ENCODE measurements around the gene ABLIM2. TPM values are rescaled to one million over a fixed set of nuclear protein-coding genes. Genes with fewer than 3 reads are reported as not detected.

The ABLIM2 gene
- total RNA-seq: 2.6 and 2.8 TPM in 2 replicates

- DNase-seq (ENCODE audit: low read depth in 2 of 2): peak; percentile 95 to 99
Observed at GRCh38 chr4:8158710-8159536, at the start of gene ABLIM2. Gene ABLIM2 (minus strand): TSS chr4:8158813. CDS start chr4:8158689, 124 bp downstream.

DNA sequence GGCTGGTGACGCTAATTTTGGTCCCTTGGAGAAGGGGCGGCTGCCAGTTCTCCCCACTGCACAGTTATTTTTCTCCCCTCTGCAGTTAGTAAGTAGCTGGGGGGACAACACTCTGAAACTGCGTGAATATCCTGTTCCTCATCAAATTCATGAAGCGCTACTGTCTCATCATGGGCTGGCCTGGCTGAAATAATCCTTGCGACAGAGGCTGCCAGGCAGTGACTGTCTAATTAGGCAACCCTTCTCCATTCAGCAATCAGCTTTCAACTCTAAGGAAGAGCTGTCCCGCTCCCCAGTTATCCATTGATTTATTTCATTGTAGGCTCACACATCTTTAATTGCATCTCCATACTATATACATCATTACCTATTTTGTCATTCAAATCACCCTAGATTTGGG, 48.7 kb upstream of the ABLIM2 start:
- no peak for DNase-seq (ENCODE audit: low read depth in 2 of 2)

DNA sequence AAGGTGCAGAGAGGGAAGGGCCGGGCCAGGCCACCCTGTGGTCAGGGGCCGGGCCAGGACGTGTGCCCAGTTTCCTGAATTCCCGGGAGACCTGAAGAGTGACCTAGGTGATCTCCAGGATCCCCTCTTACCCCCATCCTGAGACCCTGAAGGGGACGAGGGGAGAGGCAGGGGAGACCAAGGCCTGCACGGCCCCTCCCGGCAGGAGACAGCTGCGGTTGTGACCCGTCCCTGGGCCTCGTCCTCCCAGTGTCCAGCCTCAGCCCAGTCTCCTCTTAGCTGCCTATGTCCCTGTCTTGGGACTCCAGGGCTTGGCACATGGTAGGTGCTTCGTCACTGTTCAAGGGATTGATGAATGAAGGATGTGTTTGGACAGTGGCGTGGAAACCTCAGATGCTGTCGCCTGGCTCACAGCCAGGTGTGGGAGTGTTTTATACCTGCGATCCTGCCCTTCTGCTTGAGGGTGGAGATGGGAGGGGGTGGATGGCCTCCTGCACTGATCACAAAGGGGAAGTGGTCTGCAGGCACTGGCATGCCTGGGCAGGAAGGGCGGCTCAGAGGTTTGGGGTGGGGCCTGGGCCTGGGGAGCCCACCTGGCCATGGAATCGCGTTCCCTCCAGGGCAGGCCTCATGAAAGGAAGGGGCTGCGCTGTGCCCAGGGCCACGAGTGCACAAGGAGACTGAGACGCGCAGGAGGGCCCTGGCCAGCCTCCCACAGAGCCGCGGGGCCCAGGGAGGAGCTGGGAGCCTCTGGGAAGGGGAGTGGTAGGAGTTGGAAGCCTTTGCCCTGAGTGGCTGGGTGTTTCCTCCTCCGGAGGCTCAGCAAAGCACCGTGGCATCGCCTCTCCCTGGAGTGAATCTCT, 47.4 kb upstream of the ABLIM2 start:
- no peak for DNase-seq (ENCODE audit: low read depth in 2 of 2)

DNA sequence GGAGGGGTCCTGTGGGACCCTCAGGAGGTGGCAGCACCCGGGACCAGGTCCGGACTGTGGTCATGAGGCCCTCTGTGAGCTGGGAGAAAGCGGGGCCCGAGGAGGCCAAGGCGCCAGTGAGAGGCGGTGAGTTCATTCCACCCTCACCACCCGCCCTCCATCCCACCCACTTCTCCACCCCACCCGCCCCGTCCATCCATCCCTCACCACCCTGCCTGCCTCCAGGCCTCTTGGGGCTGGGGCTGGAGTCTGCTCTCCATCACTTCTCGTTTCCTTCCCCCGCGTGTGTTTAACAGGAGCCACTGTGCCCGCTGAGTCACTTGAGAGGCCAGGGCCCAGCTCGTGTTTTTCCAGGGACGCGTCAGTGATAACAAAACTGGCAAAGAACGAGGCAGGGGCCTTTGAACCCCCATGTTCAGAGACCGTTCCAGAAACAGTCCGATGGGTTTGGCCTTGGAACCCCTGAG, 46.7 kb upstream of the ABLIM2 start:
- DNase-seq (ENCODE audit: low read depth in 2 of 2): peak in 1 of 2 donors; percentile 45

GRCh38 chr4:8204576-8205227, 46.1 kb upstream of the ABLIM2 start:
- no peak for DNase-seq (ENCODE audit: low read depth in 2 of 2)

- DNase-seq (ENCODE audit: low read depth in 2 of 2): no peak
Observed at GRCh38 chr4:8203817-8204216, 45.2 kb upstream of the ABLIM2 start.

DNA sequence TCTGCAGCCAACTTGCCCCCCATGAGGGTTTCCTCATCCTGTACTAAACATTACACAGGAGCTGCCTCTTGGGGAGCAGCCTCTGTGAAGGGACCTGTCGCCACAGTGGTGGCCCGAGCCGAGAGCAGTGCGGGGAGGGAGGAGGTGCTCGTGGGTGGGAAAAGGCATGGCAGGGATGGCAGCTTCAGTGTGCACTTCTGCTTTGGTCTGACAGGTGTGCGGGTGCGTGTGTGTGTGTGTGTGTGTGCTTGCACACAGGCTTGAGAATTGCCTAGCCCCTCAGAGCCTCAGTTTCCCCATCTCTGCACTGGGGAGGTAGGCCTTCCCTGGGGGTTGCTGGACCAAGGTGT, 44.4 kb upstream of the ABLIM2 start:
- DNase-seq (ENCODE audit: low read depth in 2 of 2): no peak

GRCh38 chr4:8202108-8203051, 43.8 kb upstream of the ABLIM2 start:
- no peak for DNase-seq (ENCODE audit: low read depth in 2 of 2)

GRCh38 chr4:8201321-8201781, 42.7 kb upstream of the ABLIM2 start:
- DNase-seq (ENCODE audit: low read depth in 2 of 2): peak in 1 of 2 donors; percentile 49

DNA sequence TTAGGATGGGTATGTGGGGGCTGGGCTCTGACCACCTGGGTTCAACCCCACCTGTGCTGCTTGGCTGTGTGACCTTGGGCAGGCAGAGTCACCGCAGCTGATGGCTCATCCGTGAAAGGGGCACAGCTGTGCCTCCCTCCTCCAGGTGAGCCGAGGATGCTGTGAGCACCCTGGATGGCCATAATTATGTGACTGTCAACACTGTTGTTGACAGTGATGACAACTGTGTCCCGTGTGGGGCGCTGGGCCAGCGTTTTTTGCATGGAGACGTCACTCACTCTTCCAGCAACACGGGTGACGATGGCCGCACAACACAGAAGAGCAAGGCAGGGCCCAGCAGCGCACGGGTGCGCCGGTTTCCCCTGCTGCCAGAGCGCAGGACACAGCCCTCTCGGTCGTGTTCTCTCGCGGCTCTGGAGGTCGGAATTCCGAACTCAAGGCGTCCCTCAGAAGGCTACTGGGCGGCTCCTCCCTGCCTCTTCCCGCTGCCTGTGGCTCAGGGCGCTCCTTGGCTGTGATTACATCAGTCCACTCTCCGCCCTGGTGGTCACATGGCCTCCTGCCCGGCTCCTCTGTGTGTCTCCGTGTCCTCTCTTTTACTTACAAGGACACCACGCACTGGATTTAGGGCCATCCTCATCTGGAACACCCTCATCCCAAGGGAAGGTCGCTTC, 41.8 kb upstream of the ABLIM2 start:
- peak in 1 of 2 donors; percentile 77 for DNase-seq (ENCODE audit: low read depth in 2 of 2)

DNA sequence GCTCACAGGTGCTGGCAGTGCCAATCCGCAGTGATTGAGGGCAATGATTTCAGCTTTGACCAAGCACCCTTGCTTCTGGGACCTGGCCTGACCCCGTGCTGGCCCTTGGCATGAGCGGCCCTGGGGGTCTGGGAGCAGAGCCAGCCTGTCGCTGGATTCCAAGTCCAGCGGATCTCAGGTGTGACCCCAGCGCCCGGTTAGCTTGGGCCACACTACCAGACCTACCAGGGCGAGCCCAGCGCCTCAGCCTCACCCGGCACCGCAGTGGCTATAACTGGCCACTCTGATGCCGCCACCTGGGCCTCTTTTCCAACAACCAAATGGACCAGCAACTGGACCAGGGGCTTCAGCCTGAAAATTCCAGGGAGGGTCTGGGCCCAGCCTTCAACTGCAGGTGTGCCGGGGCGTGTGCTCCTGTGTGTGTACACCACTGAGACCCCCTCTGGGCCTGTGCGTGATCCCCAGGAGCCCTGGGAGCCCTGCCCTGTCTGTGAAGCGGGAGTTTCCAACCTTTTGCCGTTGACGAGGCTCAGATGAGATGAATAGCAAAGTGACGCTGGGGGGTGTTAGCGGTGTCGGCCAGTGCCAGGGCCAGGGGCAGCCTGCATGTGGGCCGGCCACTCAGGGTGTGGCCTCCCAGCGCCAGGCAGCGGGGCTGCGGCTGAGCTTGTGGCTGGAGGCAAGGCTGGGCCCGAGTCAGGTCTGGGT, 41.1 kb upstream of the ABLIM2 start:
- peak in 1 of 2 donors; percentile 67 for DNase-seq (ENCODE audit: low read depth in 2 of 2)

GRCh38 chr4:8198906-8199593, 40.4 kb upstream of the ABLIM2 start, which contains the start of gene SH3TC1:
Gene SH3TC1 (plus strand): TSS chr4:8199290. CDS start chr4:8205195, 5,905 bp downstream.
- DNase-seq (ENCODE audit: low read depth in 2 of 2): peak; percentile 90 to 98

DNA sequence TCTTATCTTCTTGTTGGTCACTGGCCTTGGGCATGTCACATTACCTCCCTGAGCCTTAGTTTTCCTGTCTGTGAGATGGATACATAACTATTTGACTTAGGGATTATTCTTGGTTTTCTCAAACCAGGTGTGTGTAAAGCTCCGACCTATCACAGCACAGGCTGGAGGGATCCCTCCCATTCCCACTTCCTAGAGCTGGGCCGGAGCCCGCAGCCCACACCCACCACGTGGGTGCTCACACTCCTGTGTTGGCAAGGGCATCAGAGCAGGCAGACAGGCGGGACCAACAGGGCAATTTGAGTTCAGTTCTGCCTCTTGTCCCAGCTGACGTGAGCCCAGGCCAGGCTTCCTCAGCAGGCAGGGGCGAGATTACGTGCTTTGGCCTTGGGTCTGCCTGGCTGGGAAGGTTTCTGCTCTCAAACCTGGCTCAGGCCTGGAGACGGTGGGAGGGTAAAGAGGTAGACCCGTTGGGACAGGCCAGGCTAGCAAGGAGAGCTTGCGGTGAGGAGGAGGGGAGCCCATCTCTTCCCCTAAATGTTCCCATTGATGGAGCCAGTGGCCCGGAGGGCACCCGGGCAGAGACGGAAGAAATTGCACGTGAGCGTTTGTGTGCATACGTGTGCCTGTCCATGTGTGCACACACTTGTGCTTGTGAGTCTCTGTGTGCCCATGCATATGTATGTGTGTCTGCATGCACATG, 39.7 kb upstream of the ABLIM2 start:
- DNase-seq (ENCODE audit: low read depth in 2 of 2): no peak

GRCh38 chr4:8197521-8197920, 38.9 kb upstream of the ABLIM2 start:
- no peak for DNase-seq (ENCODE audit: low read depth in 2 of 2)

GRCh38 chr4:8195841-8196458, 37.3 kb upstream of the ABLIM2 start:
- DNase-seq (ENCODE audit: low read depth in 2 of 2): peak in 1 of 2 donors; percentile 49

DNA sequence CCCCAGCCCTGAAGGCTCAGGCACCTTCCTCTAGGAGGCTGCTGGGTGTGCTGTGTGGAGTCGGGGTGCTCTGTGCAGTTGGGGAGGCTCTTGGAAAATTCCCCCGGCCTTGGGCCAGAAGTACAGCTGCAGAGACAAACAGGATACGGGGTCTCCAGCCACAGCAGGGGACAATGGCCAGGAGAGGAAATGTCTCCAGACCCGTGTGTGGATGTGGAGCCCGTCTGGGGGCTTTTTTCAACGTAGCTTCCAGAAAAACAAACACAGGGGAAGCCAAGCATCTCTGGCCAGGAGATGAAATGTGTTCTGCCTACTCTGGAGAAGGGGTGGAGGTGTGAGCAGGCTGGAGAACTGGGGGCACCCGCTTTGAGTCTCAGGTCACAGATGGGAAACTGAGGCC, 36.8 kb upstream of the ABLIM2 start:
- DNase-seq (ENCODE audit: low read depth in 2 of 2): peak; percentile 43 to 88
